A549 (cell line): Measurements from ENCODE around the gene ICAM2. TPM values are rescaled to one million over a fixed set of nuclear protein-coding genes. Genes with fewer than 3 reads are reported as not detected.

Experiments
- ATAC-seq, 2 experiments: fragments of 200-7000 bp in 1 of 2; fragments of >200 bp in 1 of 2; cut with Nextera tagmentation in 1 of 2; cut with Tn5 transposase in 1 of 2; 3 replicates each; pipeline versions ENCODE4 v1.8.0 to v1.9.1; 2018 to 2020; ENCODE audit warnings: mild to moderate bottlenecking in 1 of 2, moderate library complexity in 1 of 2
- CTCF ChIA-PET: fragments of 300-600 bp; sonication (Branson Sonifier 250); formaldehyde crosslinking; extraction: SDS; loops from one replicate; lab custom pipeline; 2021; ENCODE audit warnings: antibody characterized with exemption, inconsistent platforms; lab: Yijun Ruan, JAX
- POLR2A ChIA-PET: fragments of 350-600 bp; formaldehyde crosslinking; extraction: SDS; loops from one replicate; lab custom pipeline; 2021; ENCODE audit warnings: antibody characterized with exemption, inconsistent platforms; lab: Yijun Ruan, JAX
- DNase-seq, 2 experiments: peaks; one replicate each; pipeline versions ENCODE4 v3.0.0 to v3.0.0-alpha.2; 2011 to 2016; ENCODE audit warnings: low read depth in 1 of 2, low spot score in 1 of 2
- FAIRE-seq: peaks from 2 replicates; lab custom pipeline; 2011; peaks lifted over from hg19 to GRCh38; lab: Jason Lieb, UNC
- H3K27ac ChIP-seq, 2 experiments: fragments of >200 bp; sonication (Bioruptor Twin); formaldehyde crosslinking; 3 replicates each; pipeline ENCODE4 v1.5.1; 2016 to 2017
- H3K4me1 ChIP-seq: fragments of >200 bp; sonication (Bioruptor Twin); formaldehyde crosslinking; 3 replicates; pipeline ENCODE4 v1.6.1; 2016
- H3K4me2 ChIP-seq: fragments of >200 bp; sonication (Bioruptor Twin); formaldehyde crosslinking; 3 replicates; pipeline ENCODE4 v1.6.1; 2016
- H3K4me3 ChIP-seq: fragments of >200 bp; sonication (Bioruptor Twin); formaldehyde crosslinking; 3 replicates; pipeline ENCODE4 v1.5.1; 2016
- H3K9me3 ChIP-seq: fragments of >200 bp; sonication (Bioruptor Twin); formaldehyde crosslinking; 3 replicates; pipeline ENCODE4 v1.6.1; 2016
- BCL3 ChIP-seq: fragments of >200 bp; sonication (Bioruptor Twin); formaldehyde crosslinking; IDR thresholded peaks from 3 replicates; pipeline ENCODE4 v1.6.1; 2016
- CBX8 ChIP-seq: fragments of 200-600 bp; sonication (generic); IDR thresholded peaks from 2 replicates; pipeline ENCODE4 v1.6.1; 2016
- CHD2 ChIP-seq: fragments of 150-350 bp; IDR thresholded peaks from 2 replicates; pipeline ENCODE4 v1.6.1; 2014; ENCODE audit warnings: low read length; ENCODE audit not compliant: partially characterized antibody
- CHD4 ChIP-seq: fragments of 200-600 bp; sonication (generic); IDR thresholded peaks from 2 replicates; pipeline ENCODE4 v1.6.1; 2016; ENCODE audit warnings: antibody characterized with exemption, mild to moderate bottlenecking, borderline replicate concordance
- CTCF ChIP-seq: fragments of >200 bp; sonication (Bioruptor Twin); formaldehyde crosslinking; IDR thresholded peaks from 3 replicates; pipeline ENCODE4 v1.5.1; 2016
- EHMT2 ChIP-seq: fragments of 200-600 bp; sonication (generic); IDR thresholded peaks from 2 replicates; pipeline ENCODE4 v1.6.1; 2016; ENCODE audit warnings: antibody characterized with exemption, low read depth, mild to moderate bottlenecking, moderate library complexity
- FOXS1 ChIP-seq: fragments of 250-450 bp; sonication (Bioruptor Pico); IDR thresholded peaks from 2 replicates; pipeline ENCODE4 v1.5.0; 2020; ENCODE audit warnings: mild to moderate bottlenecking, moderate library complexity
- HEYL ChIP-seq: fragments of 250-450 bp; sonication (Bioruptor Pico); IDR thresholded peaks from 2 replicates; pipeline ENCODE4 v1.8.0; 2021; ENCODE audit warnings: mild to moderate bottlenecking, moderate library complexity
- HMGXB4 ChIP-seq: fragments of 250-450 bp; sonication (Bioruptor Pico); IDR thresholded peaks from 2 replicates; pipeline ENCODE4 v1.5.0; 2021; ENCODE audit warnings: mild to moderate bottlenecking, moderate library complexity, borderline replicate concordance
- JUNB ChIP-seq: fragments of >200 bp; sonication (Bioruptor Twin); formaldehyde crosslinking; IDR thresholded peaks from 2 replicates; pipeline ENCODE4 v1.6.1; 2016
- MAX ChIP-seq: IDR thresholded peaks from 2 replicates; pipeline ENCODE4 v1.6.1; 2012
- NFE2L2 ChIP-seq: fragments of 150-350 bp; conservative IDR thresholded peaks from 2 replicates; pipeline ENCODE4 v1.6.1; 2014; ENCODE audit warnings: low read length
- PBX3 ChIP-seq: IDR thresholded peaks from 2 replicates; pipeline ENCODE4 v1.6.1; 2012
- RARB ChIP-seq: fragments of 250-450 bp; sonication (Bioruptor Pico); IDR thresholded peaks from 2 replicates; pipeline ENCODE4 v1.8.0; 2021; ENCODE audit warnings: mild to moderate bottlenecking, moderate library complexity
- REST ChIP-seq: fragments of 200-600 bp; sonication (generic); IDR thresholded peaks from 2 replicates; pipeline ENCODE4 v1.6.1; 2016; ENCODE audit warnings: antibody characterized with exemption, mild to moderate bottlenecking, moderate library complexity
- SREBF2 ChIP-seq: fragments of 450-650 bp; IDR thresholded peaks from 2 replicates; pipeline ENCODE4 v1.6.1; 2014; ENCODE audit warnings: mild to moderate bottlenecking, moderate library complexity
- TFCP2L1 ChIP-seq: fragments of 250-450 bp; sonication (Bioruptor Pico); IDR thresholded peaks from 2 replicates; pipeline ENCODE4 v1.5.0; 2021; ENCODE audit warnings: mild to moderate bottlenecking
- USF2 ChIP-seq: fragments of 450-650 bp; IDR thresholded peaks from 2 replicates; pipeline ENCODE4 v1.6.1; 2014; ENCODE audit warnings: antibody characterized with exemption
- ZFP36 ChIP-seq: fragments of 450-650 bp; IDR thresholded peaks from 2 replicates; pipeline ENCODE4 v1.6.1; 2014; ENCODE audit warnings: borderline replicate concordance; ENCODE audit not compliant: partially characterized antibody
- ZSCAN20 ChIP-seq: fragments of 250-450 bp; sonication (Bioruptor Pico); IDR thresholded peaks from 2 replicates; pipeline ENCODE4 v1.8.0; 2022; ENCODE audit warnings: mild to moderate bottlenecking, moderate library complexity
- WGBS: methylation state at CpG from one replicate; pipeline ENCODE4 v1.1.6; 2017; ENCODE audit errors: missing lambda C conversion rate; 5-methylcytosine and 5-hydroxymethylcytosine counted together
- polyA plus RNA-seq, 4 experiments: library from polyadenylated mRNA; depleted of rRNA in 3 of 4; stranded (reverse); fragments of >200 nt; fragmentation: RNase III in 1 of 4; extraction: RNeasy Plus Mini Kit Qiagen cat#74134 plus additional on column Dnase treatment in 1 of 4; gene quantifications; 2 replicates in 3 of 4; 3 replicates in 1 of 4; pipeline ENCODE4 v1.2.3, GENCODE V29; 2011 to 2017

Gene ICAM2
- polyA plus RNA-seq, 2 of the 4 experiments (the other 2 are of a cell fraction), result not detected

GRCh38 chr17:64051153-64051552 is 30.7 kb upstream of the ICAM2 start:
- CTCF ChIA-PET, result interaction anchor here (0.9 to 11.6 kb wide), 10 partner anchors 8 to 240 kb away, joined by 3 to 206 read pairs (median 7); partner anchors contain the start of genes ERN1 and GH1

More at GRCh38 chr17:64051153-64051552, 30.7 kb upstream of the ICAM2 start:
- TF ChIP-seq ZFP36 (no peak), ZSCAN20 (CRISPR knock-in tag) (no peak), CTCF (no peak), SREBF2 (no peak), EHMT2 (no peak), JUNB (no peak), FOXS1 (CRISPR knock-in tag) (no peak), MAX (no peak), CHD4 (no peak), NFE2L2 (no peak), RARB (CRISPR knock-in tag) (no peak), REST (no peak), HEYL (no peak), USF2 (no peak), CHD2 (no peak), PBX3 (no peak), TFCP2L1 (no peak), BCL3 (no peak), CBX8 (no peak), HMGXB4 (no peak)
- H3K4me2 ChIP-seq, result no peak overlapping the region
- H3K4me1 ChIP-seq, result no peaks in the 10 kb centered on the region
- no peak for FAIRE-seq
- no peak overlapping the region for H3K4me3 ChIP-seq
- no peak for ATAC-seq
- no peaks in the 10 kb centered on the region for H3K9me3 ChIP-seq
- H3K27ac ChIP-seq, result no peak overlapping the region
- no peak for DNase-seq
- POLR2A ChIA-PET, result no interaction called here
- WGBS, result 55% methylated on average over 1 of the region's 1 CpG
